HL-60 (cell line): ENCODE measurements around the gene TAL1.

ENCODE experiments used
- DNase-seq, 2 experiments: peaks; one replicate each; pipeline ENCODE4 v3.0.0-alpha.2; 2010 to 2020; ENCODE audit warnings: low read depth in 1 of 2, low spot score in 1 of 2
- H3K27ac ChIP-seq: fragments of 250-450 bp; sonication (Bioruptor Pico); replicated peaks from 2 replicates; pipeline ENCODE4 v1.5.1; 2020; ENCODE audit warnings: mild to moderate bottlenecking, moderate library complexity
- H3K27me3 ChIP-seq: fragments of 250-450 bp; sonication (Bioruptor Pico); 2 replicates; pipeline ENCODE4 v1.5.1; 2021; ENCODE audit warnings: mild to moderate bottlenecking, moderate library complexity; ENCODE audit not compliant: insufficient read depth, poor library complexity, severe bottlenecking
- H3K4me3 ChIP-seq: replicated peaks from 2 replicates; pipeline ENCODE4 v1.5.1; 2011; ENCODE audit warnings: mild to moderate bottlenecking, control low read depth, low read length; ENCODE audit not compliant: insufficient read depth
- GABPA ChIP-seq: IDR thresholded peaks from 2 replicates; pipeline ENCODE4 v1.6.1; 2012; ENCODE audit warnings: low read depth
- POLR2AphosphoS5 ChIP-seq: IDR thresholded peaks from 2 replicates; pipeline ENCODE4 v1.6.1; 2012; ENCODE audit warnings: low read depth
- SPI1 ChIP-seq: IDR thresholded peaks from 2 replicates; pipeline ENCODE4 v1.6.1; 2012; ENCODE audit warnings: low read depth, mild to moderate bottlenecking, borderline replicate concordance
- TF ChIP-seq, protein P1 (sequence below): IDR thresholded peaks from 2 replicates; pipeline ENCODE4 v1.6.1; 2012; ENCODE audit warnings: low read depth; ENCODE audit not compliant: insufficient replicate concordance
- TF ChIP-seq, protein P2 (sequence below): IDR thresholded peaks from one replicate; pipeline ENCODE4 v1.5.1; 2011; ENCODE audit warnings: low read length, control low read depth, inconsistent platforms; ENCODE audit not compliant: insufficient read depth

Gene TAL1

DNA sequence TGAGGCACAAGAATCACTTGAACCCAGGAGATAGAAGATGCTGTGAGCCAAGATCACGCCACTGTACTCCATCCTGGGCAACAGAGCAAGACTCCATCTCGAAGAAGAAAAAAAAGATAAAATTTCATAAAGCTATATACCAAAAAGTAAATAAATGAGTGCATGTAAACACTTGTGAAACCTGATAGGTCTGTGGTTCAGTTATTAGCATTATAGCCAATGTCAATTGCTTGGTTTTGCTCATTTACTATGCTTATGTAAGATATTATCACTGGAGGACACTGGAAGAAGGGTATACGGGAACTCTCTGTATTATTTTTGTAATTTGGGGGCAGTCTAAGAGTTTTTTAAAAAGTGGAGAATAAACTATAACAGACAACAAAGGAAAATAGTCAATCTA is 17.7 kb upstream of the TAL1 start:
- no peak overlapping the region for H3K4me3 ChIP-seq
- DNase-seq: no peak
- no peak for TF ChIP-seq POLR2AphosphoS5
- TF ChIP-seq, protein P1, sequence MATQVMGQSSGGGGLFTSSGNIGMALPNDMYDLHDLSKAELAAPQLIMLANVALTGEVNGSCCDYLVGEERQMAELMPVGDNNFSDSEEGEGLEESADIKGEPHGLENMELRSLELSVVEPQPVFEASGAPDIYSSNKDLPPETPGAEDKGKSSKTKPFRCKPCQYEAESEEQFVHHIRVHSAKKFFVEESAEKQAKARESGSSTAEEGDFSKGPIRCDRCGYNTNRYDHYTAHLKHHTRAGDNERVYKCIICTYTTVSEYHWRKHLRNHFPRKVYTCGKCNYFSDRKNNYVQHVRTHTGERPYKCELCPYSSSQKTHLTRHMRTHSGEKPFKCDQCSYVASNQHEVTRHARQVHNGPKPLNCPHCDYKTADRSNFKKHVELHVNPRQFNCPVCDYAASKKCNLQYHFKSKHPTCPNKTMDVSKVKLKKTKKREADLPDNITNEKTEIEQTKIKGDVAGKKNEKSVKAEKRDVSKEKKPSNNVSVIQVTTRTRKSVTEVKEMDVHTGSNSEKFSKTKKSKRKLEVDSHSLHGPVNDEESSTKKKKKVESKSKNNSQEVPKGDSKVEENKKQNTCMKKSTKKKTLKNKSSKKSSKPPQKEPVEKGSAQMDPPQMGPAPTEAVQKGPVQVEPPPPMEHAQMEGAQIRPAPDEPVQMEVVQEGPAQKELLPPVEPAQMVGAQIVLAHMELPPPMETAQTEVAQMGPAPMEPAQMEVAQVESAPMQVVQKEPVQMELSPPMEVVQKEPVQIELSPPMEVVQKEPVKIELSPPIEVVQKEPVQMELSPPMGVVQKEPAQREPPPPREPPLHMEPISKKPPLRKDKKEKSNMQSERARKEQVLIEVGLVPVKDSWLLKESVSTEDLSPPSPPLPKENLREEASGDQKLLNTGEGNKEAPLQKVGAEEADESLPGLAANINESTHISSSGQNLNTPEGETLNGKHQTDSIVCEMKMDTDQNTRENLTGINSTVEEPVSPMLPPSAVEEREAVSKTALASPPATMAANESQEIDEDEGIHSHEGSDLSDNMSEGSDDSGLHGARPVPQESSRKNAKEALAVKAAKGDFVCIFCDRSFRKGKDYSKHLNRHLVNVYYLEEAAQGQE: no peak
- no peak for TF ChIP-seq GABPA
- TF ChIP-seq SPI1: no peak
- TF ChIP-seq, protein P2, sequence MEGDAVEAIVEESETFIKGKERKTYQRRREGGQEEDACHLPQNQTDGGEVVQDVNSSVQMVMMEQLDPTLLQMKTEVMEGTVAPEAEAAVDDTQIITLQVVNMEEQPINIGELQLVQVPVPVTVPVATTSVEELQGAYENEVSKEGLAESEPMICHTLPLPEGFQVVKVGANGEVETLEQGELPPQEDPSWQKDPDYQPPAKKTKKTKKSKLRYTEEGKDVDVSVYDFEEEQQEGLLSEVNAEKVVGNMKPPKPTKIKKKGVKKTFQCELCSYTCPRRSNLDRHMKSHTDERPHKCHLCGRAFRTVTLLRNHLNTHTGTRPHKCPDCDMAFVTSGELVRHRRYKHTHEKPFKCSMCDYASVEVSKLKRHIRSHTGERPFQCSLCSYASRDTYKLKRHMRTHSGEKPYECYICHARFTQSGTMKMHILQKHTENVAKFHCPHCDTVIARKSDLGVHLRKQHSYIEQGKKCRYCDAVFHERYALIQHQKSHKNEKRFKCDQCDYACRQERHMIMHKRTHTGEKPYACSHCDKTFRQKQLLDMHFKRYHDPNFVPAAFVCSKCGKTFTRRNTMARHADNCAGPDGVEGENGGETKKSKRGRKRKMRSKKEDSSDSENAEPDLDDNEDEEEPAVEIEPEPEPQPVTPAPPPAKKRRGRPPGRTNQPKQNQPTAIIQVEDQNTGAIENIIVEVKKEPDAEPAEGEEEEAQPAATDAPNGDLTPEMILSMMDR: no peak

DNA sequence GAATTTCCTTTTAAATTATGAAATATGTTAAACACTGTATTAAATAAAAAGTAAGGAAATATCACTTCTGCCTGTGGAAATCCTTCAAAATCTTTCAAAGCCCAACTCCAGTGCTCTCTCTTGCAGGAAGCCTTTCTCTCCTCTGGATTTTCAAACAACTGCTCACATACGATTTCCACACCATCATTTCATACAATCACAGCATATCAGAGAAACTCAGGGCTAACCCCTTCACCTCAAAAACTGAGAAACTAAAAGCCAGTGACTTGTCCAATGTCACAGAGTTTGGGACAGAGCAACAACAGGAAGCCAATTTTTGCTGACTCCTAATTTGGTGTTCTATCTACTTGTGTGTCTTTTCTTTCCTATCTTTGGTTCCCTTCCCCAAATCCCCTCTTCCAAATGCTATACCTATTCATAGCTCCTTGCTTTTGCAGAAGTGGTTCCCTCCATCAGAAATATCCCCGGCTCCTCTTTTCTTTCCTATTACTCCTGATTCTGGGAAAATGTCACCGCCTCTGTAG is 12.4 kb upstream of the TAL1 start:
- TF ChIP-seq, protein P1: no peak
- no peak for TF ChIP-seq SPI1
- no peak for TF ChIP-seq POLR2AphosphoS5
- TF ChIP-seq, protein P2: no peak
- H3K27ac ChIP-seq: no peak overlapping the region
- peaks cover 2% of the 10 kb centered on the region for H3K27me3 ChIP-seq
- H3K4me3 ChIP-seq: no peak overlapping the region
- no peak for DNase-seq

More for the DNA sequence above, 17.7 kb upstream of the TAL1 start:
- no peaks in the 10 kb centered on the region for H3K27me3 ChIP-seq
- no peak overlapping the region for H3K27ac ChIP-seq

DNA sequence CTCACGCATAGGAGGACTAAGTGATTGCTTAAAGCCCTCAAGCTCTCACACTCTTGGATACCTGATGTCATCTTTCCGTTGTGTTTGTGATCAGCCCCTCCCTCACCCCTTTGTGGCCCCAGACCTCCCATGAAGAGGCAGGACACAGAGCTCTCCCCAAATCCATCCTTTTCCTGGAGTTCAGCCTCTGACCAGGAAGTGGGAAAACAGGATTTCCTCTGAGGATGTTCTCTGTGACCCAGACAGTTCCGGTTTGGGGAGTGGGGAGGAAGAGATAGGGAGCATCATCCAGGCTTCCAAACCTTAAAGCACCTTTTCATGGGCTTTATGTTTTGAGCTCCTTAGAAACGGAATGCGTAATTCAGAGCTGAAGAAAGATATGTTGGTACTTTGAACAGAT is 11.9 kb upstream of the TAL1 start:
- TF ChIP-seq POLR2AphosphoS5 (no peak), SPI1 (no peak), GABPA (no peak)
- TF ChIP-seq, protein P2: no peak
- TF ChIP-seq, protein P1: no peak
- Histone ChIP-seq H3K27me3 (peaks cover 4% of the 10 kb centered on the region), H3K27ac (no peak overlapping the region), H3K4me3 (no peak overlapping the region)
- no peak for DNase-seq
